CD1c-positive myeloid dendritic cell (primary cell): Measurements from ENCODE around the gene SDC3.
A peak's percentile ranks its signal among the peaks of the same experiment; 100 is the strongest.
"Not testable (repeated sequence)": the region's sequence is repeated elsewhere in the genome, so short reads cannot be mapped to it uniquely, and the experiment has no call there.

Experiments
- DNase-seq: peaks from one replicate; pipeline ENCODE4 v3.0.0-alpha.2; 2016; ENCODE audit errors: extremely low spot score

Gene SDC3

GRCh38 chr1:30875916-30876315, 32.6 kb downstream of the SDC3 start:
- DNase-seq, result no peak

- DNase-seq, result no peak
Observed at GRCh38 chr1:30875197-30875596, 33.4 kb downstream of the SDC3 start.

GRCh38 chr1:30874176-30874575, 34.4 kb downstream of the SDC3 start:
- DNase-seq, result no peak

- DNase-seq, result no peak
Observed at GRCh38 chr1:30872948-30873263, 35.7 kb downstream of the SDC3 start.

- DNase-seq, result peak; percentile 82
Observed at GRCh38 chr1:30872033-30872947, 36.3 kb downstream of the SDC3 start.

GRCh38 chr1:30871276-30871871, 37.2 kb downstream of the SDC3 start:
- DNase-seq, result no peak

- DNase-seq, result no peak
Observed at GRCh38 chr1:30870656-30871055, 37.9 kb downstream of the SDC3 start.

GRCh38 chr1:30870035-30870434, 38.5 kb downstream of the SDC3 start:
- DNase-seq, result no peak

- DNase-seq, result no peak
Observed at GRCh38 chr1:30868833-30869435, 39.6 kb downstream of the SDC3 start.

GRCh38 chr1:30868057-30868456, 40.5 kb downstream of the SDC3 start:
- not testable (repeated sequence) for DNase-seq

GRCh38 chr1:30867537-30867936, 41.0 kb downstream of the SDC3 start:
- no peak for DNase-seq

GRCh38 chr1:30866594-30866993, 42.0 kb downstream of the SDC3 start:
- DNase-seq, result no peak

GRCh38 chr1:30864681-30865080, 43.9 kb downstream of the SDC3 start:
- no peak for DNase-seq

- DNase-seq, result no peak
Observed at GRCh38 chr1:30863858-30864604, 44.5 kb downstream of the SDC3 start.

GRCh38 chr1:30860320-30860652, 48.3 kb downstream of the SDC3 start:
- no peak for DNase-seq

- DNase-seq, result no peak
Observed at GRCh38 chr1:30857964-30858363, 50.6 kb downstream of the SDC3 start.

- no peak for DNase-seq
Observed at GRCh38 chr1:30857062-30857461, 51.5 kb downstream of the SDC3 start.

- no peak for DNase-seq
Observed at GRCh38 chr1:30856260-30856790, 52.2 kb downstream of the SDC3 start.

GRCh38 chr1:30855686-30856259, 52.8 kb downstream of the SDC3 start:
- DNase-seq, result no peak

- no peak for DNase-seq
Observed at GRCh38 chr1:30853350-30853749, 55.2 kb downstream of the SDC3 start.

- peak; percentile 25 for DNase-seq
Observed at GRCh38 chr1:30852026-30852425, 56.5 kb downstream of the SDC3 start.

- no peak for DNase-seq
Observed at GRCh38 chr1:30851286-30851685, 57.3 kb downstream of the SDC3 start.
